CD4-positive, alpha-beta T cell treated with Interleukin-10 for 1 hour (primary cell): ENCODE results near the gene DNAJC1.

ENCODE experiments used
- DNase-seq: peaks from one replicate; pipeline ENCODE4 v3.0.0-alpha.2; 2020

The DNAJC1 gene

GRCh38 chr10:22006379-22006884 is 2.9 kb upstream of the DNAJC1 start:
- no peak for DNase-seq

- DNase-seq: no peak
Measured at GRCh38 chr10:22005763-22006162, 2.2 kb upstream of the DNAJC1 start.

GRCh38 chr10:22003964-22004281 is 393 bp upstream of the DNAJC1 start:
- no peak for DNase-seq

GRCh38 chr10:22002591-22003176 is 846 bp downstream of the DNAJC1 start:
- DNase-seq: peak; percentile 46

GRCh38 chr10:21995557-21995956 is 8.0 kb downstream of the DNAJC1 start:
- no peak for DNase-seq

DNA sequence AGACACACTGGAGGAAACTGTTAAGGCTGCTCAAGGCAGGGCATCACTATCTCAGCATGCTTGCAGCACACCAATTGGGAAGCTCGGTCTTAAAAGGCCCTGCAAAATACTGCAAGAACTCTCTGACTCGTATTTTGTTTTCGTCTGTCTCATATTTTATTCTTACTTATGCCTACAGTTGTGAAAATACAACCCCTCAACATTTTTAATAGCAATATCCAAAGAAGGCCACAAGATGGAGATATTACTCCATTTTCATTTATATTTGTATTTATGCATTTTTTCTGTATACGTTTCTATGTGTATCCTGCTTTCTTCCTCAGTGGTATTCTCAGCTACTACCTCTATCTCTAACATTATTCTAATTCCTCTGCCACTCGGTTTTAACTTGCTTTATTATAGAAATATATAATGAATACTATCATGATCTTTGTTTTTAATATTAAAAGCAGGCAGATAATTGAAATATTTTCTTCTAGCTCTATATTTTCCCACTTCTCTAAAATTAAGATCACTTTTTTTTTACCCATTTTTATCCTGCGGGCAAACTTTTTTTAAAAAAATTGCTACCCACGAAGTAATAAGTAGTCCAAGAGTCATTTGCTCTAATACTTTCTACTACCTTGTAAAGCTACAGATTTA is 10.0 kb downstream of the DNAJC1 start:
- peak; percentile 63 for DNase-seq

GRCh38 chr10:21991785-21992184 is 11.7 kb downstream of the DNAJC1 start:
- DNase-seq: no peak

DNA sequence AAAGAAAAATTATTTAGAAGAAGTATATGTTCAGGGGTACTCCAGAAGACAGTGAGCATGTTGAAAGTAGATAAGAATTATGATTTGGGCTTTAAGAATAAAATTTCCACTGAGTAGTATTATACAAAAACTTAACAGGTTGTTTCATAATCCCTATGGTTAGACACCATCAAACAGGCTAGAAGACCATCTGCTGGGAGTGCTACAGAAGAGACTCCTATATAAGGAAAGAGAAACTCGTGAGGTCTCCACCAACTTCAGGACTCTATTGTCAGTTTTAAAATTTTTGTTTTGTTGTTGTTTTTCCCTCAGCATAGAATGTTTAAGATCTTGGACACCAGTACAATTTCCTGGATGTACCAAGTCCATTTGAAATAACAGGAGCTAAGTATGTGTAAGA is 13.1 kb downstream of the DNAJC1 start:
- no peak for DNase-seq

DNA sequence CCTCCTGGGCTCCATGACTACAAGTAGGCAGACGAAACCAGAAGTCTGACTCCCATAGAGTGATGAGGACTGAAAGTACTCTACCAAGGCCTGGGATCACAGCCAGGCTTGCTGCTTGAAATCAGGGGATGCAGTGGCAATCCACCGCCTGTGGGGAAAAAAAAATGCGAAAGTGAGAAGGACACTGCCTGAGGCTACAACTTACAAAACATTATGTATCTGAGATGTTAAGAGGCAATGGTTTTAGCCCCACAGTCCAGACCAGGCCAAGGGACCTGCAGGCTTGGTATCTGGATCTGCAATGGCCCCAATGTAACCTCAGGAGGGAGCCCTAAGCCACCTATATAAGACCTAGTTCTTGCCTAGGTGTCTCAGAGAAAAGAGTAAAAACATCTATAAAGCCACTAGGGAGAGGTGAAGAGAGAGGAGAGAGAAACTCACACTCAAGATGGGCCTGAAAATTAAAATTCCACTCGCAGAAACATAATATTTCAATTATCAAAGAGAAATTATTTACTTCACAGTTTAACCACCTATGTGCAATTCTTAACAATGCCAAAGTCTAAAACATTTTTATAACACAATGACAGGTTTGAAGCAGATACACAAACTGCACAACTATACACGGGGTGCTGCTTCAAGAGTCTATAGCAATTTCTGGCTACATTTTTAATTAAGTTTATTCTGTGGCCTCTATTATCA is 13.9 kb downstream of the DNAJC1 start:
- peak; percentile 48 for DNase-seq

- no peak for DNase-seq
Measured at GRCh38 chr10:21985541-21985940, 18.0 kb downstream of the DNAJC1 start.

- DNase-seq: no peak
Measured at GRCh38 chr10:21981118-21981517, 22.4 kb downstream of the DNAJC1 start.

DNA sequence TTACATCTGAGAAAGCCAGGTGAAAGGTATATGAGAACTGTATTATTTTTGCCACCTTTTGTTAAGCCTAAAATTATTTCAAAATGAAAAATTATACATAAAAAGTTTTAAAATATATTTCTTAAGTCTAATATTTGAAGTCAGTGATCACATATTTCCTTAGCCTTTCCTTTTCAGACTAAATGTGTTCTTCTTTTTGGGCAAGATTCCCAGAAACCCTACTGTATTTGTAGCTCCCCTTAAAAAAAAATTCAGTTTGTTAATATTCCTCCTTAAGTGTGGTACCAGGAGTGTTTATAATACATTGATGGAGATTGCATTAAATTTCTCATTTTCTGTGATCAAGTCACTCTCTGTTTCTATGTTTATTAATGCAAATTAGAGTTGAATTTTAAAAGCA is 22.8 kb downstream of the DNAJC1 start:
- DNase-seq: no peak

DNA sequence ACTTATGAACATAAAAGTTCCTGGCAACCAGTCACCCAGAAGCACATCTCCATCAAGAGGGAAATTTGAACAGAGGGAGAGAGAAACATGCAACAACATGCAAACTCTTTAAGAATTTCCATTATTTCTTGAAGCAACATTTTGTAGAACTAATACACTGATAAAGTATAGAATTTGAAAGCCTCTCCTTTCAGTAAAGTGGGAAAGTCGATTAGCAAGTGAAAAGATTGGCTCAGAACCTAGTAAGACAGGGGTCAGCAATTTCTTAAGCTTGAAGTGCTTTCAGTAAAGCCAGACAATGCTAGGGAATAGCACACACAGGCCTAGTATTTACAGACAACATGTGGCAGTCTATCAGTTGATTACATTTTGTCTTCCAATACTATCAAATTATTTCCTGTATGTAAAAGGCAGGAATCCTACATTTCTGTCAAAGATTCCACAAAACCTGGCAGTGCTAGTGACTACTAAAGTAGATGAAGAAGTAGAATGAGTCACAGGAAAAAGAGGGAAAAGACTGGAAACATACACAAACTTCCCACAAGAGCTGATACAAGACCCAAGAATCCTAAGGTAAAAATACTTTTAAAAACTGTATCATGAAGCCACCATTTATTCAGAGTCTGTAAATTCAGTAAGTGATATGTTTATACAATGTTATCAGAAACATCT is 25.2 kb downstream of the DNAJC1 start:
- DNase-seq: no peak

- no peak for DNase-seq
Measured at GRCh38 chr10:21976739-21977138, 26.8 kb downstream of the DNAJC1 start.

DNA sequence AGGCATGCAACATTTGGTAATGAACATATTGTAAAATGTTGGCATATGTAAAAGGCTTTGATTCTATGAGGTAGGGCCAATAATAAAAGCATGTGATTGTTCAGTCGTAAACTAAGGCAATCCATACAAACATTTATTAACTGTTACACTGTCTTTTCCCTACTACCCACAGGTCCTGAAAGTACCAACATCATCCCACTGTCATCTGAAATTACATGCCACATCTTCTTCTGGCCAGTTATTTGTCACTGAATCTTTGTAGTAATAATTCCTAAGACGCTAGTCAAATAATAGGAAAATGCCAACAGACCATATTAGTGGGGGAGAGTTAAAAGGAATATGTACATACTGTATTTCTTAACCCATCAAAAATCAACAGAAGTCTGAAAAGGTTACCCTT is 27.2 kb downstream of the DNAJC1 start:
- no peak for DNase-seq

DNA sequence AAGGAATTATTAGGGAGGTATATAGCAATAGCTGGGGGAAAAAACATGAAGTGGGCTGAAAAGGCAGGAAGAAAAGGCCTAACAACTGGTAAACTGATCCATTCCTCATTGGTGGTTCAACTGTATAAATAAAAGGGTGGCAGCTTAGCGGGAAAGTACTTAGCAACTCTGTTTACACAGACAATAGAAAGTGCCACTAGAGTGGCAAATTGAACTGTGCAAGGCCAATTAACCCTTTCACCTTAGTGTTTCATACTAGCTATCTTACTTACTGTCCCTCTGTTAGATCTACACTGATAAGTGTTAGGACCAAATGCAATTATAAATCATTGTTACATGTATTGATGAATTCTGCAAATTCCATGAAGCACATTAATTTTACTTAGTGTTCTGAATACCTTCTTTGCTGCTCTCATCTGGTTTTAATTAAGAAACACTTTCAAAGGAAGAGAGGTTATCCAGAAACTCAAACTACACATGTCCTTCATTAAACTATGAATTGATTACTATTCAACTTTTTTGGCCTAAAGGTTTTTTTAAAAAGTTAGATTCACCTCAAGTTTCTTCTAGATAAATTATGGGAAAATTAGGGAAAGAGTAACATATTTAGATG is 28.0 kb downstream of the DNAJC1 start:
- no peak for DNase-seq

DNA sequence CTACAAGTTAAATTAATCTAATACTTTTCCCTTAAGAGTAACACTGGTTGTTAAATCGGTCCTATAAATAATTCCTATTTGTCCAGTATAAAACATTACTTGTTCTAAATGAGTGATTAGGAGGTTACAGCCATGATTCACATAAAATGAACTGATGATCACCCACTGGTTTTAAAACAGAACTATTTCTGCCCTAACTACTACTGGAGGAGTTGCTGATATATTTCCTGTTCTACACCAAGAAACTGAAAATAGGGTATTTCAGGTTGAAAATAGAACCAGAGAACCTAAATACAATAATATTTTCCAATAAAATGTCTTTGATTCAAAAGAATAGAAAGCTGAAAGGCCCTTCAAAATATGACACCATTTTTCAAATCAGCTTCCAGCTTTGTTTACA is 30.9 kb downstream of the DNAJC1 start:
- no peak for DNase-seq

DNA sequence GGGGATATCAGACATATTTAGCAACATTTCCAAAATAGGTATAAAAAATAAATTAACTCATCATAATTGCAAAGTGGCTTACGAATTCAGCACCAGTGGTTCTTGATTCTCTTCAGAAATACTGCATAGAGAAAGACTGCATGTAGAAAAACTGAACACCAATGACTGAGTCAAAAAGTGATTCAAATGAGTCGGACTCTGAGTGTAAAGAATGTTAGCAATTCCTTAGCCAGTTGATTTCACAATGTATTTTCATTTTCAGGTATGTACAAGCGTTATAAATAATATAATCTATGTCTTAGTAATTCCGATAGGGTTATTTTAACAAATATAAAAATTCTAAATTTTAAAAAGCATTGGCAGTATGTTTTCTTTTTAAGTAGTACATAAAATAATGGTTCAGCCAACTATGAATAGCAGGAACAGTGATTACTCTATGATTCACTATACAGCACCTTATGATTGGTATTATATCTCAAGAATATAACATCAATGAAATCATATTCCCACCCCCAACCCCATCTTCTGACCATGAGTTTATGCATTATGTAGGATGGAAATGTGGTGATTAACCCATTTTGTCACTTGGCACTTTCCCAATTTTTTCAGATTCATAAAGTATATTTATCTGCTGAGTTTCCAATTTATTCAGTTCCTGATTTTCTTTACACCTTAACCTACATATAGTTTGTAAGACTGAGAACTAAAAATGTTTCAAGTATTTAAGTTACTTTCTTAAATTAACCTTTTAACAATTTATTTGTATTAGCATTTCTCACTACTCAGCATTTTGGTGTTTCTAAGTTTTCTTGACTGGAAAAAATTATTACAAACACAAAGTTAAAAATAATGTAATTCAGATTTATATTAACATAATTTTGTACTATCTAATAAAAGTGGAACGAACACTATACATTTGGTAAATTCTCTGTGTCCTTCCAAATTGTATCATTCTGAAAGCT is 33.9 kb downstream of the DNAJC1 start:
- no peak for DNase-seq

DNA sequence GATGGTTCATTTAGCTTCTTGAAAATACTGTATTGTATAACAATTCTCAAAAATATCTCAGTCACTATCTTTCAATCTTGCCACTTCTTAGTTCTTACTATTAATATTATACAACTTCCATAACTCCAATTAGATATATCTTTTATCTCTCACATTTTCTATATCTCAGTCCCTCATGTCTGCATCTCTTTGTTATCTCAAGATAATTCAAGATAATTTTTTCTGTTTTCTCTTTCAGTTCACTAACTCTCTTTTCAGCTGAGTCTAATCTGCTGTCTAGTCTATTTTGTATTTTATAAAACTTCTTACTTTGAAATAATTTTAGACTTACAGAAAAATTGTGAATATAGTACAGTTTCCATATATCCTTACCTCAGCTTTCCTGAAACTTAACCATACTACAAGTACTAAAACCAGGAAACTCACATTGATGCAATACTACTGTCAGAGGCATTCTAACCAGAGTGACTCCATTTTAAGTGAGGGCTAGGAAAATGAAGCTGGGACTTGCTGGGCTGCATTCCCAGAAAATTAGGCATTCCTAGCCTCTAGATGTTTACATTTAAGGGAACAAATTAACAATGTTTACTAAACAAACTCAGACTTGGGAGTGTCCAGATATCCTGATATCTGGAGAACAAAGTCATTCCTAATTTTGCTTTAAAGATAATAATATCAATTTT is 38.4 kb downstream of the DNAJC1 start:
- DNase-seq: no peak

DNA sequence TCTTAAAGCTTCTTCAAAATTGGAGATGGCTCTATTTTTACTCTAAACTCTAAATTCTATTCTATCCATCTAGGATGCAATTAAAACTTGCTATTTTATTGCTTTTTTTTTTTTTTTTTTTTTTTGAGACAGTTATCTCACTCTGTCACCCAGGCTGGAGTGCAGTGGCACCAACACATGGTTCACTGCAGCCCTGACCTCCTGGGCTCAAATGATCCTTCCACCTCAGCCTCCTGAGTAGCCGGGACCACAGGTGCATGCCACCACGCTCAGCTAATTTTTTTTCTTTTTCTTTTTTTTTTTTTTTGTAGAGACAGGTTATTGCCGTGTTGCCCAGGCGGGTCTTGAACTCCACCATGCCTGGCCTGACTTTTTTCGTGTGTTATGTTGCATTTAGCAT is 41.2 kb downstream of the DNAJC1 start:
- DNase-seq: no peak

DNA sequence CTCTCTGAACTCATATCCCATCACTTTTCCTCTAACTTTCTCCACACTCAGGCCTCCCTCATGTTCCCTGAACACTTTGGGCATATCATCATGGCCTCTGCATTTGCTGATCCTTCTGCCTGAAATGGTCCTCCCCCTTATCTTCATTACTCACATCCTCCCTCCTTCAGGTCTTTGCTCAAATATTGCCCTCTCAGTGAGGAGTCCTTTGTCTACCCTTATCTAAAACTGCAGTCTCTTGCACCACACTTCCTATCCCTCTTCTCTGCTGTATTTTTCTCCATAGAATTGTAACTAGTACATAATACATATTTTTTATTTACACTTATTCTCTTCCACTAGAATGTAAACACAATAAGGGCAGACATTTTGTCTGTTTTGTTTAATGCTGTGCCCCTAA is 41.7 kb downstream of the DNAJC1 start:
- no peak for DNase-seq

DNA sequence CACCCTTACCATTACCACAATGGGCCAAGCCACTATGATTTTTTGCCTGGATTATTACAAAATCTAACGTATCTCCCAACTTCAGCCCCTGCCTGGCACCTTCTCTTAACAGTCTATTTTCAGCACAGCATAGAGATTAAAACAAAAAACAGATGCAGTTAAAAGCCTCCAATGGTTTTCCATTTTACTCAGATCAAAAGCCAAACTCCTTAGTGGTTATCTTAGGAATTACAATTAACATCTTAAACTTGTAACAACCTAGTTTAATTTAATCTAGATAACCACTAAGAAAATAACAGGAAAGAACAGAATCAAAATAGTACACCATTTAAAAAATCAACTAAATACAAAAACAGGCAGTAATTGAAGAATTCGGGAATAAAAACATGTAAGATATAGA is 43.5 kb downstream of the DNAJC1 start:
- DNase-seq: no peak
